Stimulated activated CD4-positive, alpha-beta T cell treated with anti-CD3 and anti-CD28 coated beads, Interleukin-1b, Interleukin-23, amount 100 ng/mL, for 4 hours (primary cell): ENCODE measurements around the gene TRPM1.

Experiments
- DNase-seq, 2 donors: peaks; one replicate each; pipeline ENCODE4 v3.0.0-alpha.2; 2020; ENCODE audit warnings: low read depth in 2 of 2

TRPM1 gene

DNA sequence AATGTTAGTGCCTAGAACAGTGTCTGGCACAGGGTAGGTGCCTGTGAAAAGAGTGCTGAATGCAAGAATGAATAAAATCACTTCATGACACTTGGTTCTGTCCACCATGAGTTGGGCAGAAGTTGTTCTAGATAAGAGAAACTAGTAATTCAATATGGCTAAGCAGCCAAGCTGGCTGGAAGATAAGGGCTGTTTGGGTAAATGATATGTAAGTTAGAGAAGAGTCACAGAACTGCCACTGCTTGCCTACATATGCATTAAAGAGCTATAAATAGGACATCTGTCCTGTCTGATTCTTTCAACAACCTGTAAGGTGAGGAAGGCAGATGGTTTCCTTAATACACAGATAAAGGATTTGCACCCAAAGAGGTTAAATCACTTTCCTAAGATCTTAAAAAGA, 123.2 kb downstream of the TRPM1 start:
- no peak for DNase-seq

DNA sequence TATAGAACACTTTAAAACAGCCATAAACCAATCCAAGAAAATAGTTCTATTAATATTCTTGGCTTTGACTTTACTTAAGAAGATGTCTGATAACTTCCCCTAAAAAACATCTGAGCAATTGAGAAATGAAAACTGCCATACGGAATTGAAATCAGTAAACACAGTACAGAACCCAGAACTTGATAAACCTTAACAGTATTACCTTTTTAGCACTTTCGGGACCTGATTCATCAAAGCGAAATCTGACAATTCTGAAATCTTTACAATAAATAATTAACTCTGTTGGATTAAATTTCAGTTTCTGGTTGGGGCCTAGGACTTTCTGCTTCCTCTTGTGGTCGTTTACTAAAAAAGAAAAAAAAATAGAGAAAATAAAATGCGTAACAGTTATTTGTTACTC, 127.4 kb downstream of the TRPM1 start:
- DNase-seq: no peak

DNA sequence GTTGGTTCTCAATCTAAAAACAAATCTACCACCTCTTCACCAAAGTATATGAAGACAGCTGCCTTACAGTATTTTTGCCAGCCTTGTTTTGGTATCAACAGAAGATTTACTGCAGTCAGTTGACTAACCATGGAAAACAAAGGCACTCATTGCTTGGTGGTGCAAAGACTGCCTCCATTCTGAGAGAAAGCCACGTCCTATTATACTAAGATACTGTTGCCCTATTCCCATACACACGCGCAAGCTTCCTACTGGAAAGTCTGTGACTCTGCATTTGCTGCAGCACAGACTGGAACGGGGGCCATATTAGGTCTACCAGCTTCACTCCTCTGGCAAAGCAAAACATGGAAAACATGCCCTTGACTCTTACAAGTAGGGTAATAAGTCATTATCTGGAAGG, 128.1 kb downstream of the TRPM1 start:
- no peak for DNase-seq

GRCh38 chr15:30969724-30970123, 131.8 kb downstream of the TRPM1 start:
- no peak for DNase-seq

GRCh38 chr15:30963681-30964080, 137.8 kb downstream of the TRPM1 start:
- no peak for DNase-seq

DNA sequence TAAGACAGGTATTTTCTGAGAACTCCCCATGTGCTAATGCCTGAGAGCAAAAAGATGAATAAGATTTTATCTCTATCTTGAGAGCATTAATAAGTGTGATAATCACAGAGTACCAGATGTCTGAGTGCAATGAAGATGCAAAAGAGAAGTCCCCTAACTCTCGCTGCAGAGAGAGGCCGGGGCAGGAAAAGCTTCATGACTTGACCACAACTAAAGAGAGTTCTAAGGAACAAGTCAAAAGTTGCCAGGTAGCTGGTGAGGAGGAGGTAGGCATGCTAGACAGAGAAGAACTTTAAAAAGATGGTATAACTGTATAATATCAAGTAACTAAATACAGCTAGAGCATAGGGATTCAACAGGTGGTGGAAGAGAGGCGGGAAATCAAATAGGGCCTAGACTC, 138.9 kb downstream of the TRPM1 start:
- no peak for DNase-seq

- DNase-seq: no peak
These were observed 139.4 kb downstream of the TRPM1 start for GRCh38 chr15:30962079-30962478.

- DNase-seq: no peak
These were observed 143.3 kb downstream of the TRPM1 start for GRCh38 chr15:30958219-30958618.

GRCh38 chr15:30956216-30957124, 145.1 kb downstream of the TRPM1 start:
- DNase-seq: no peak

GRCh38 chr15:30954674-30955073, 146.9 kb downstream of the TRPM1 start:
- DNase-seq: no peak

DNA sequence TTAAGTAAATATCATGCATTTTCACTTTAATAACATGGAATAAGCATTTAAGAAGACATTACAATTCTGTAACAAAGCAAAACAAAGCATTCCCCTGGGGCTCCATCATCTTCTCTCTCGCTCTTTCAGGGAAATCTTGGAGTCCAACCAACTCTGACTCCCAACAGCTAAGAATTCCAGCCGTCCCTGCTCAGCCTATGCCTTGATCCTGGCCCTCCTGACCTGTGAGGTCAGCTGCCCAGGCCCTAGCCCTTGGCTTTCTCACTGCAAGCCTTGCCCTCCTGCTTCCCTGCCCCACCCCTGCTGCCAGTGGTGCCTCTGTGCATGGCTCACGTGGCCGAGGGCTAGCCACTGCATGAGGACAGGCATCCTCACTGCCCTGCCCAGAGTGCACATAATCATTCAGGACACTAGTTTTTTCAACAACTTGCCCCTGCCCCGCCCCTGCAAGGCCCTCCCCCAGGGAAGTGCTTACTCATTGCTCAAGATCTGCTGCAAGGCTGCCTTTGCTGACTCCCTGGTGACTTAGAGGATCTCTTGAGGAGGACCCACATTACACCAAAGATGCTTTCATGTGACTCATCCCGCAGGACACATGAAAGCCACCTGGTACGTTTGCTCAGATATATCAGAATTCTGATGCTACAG, 147.7 kb downstream of the TRPM1 start:
- no peak for DNase-seq

DNA sequence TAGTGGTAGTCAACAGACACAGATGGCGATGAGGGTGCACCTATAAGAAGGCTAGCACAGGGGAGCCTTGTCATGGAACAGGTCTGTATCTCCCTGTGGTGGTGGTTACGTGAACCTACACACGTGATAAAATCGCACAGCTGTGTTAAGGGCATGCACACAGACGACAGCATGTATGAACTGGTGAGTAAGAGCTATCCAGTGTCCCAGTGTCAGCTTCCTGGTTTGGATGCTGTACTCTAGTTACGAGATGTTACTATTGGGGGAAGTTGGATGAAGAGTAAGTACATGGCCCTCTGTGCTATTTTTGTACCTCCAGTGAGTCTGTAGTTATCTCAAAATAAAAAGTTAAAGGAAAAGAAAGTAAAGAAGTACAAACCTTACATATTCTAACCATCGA, 148.3 kb downstream of the TRPM1 start:
- no peak for DNase-seq
